Loucy (cell line): Measurements from ENCODE around the gene PCNP.
"Not testable (repeated sequence)": the region's sequence is repeated elsewhere in the genome, so short reads cannot be mapped to it uniquely, and the experiment has no call there.

Experiments used
- CTCF ChIP-seq: fragments of 200-600 bp; sonication (generic); conservative IDR thresholded peaks from 2 replicates; pipeline ENCODE4 v1.5.1; 2014; ENCODE audit warnings: mild to moderate bottlenecking, antibody characterized with exemption, low read length
- EZH2phosphoT487 ChIP-seq: fragments of 200-600 bp; IDR thresholded peaks from 2 replicates; pipeline ENCODE4 v1.6.1; 2018; ENCODE audit warnings: antibody characterized with exemption, mild to moderate bottlenecking, moderate library complexity, borderline replicate concordance

DNA sequence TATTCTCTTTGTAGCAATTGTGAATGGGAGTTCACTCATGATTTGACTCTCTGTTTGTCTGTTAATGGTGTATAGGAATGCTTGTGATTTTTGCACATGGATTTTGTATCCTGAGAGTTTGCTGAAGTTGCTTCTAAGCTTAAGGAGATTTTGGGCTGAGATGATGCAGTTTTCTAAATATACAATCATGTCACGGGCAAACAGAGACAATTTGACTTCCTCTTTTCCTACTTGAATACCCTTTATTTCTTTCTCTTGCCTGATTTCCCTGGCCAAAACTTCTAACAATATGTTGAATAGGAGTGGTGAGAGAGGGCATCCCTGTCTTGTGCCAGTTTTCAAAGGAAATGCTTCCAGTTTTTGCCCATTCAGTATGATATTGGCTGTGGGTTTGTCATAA, 37.0 kb upstream of the PCNP start:
- not testable (repeated sequence) for TF ChIP-seq CTCF, EZH2phosphoT487
